ENCODE measurements around the gene PSEN1.
A peak's percentile ranks its signal among the peaks of the same experiment; 100 is the strongest.
"Not testable (repeated sequence)": the region's sequence is repeated elsewhere in the genome, so short reads cannot be mapped to it uniquely, and the experiment has no call there.

PSEN1 gene

DNA sequence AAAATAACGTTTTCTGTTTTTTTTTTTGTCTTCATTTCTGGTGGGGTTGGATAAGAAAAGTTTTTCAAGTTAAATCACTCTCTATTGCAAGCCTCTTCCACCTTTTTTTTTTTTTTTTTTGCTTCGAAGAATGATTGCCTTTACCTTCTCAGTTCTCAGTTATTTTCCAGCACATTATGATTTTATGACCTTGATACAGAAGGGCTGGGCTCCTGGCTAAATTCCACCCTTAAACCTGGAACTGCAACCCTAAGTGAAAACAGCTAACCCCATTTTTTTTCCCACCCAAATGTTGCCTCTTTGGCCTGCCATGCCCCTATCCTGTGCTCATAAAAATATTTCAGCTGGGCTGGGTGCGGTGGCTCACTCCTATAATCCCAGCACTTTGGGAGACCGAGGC, 31.4 kb downstream of the PSEN1 start:
- no peak for DNase-seq

DNA sequence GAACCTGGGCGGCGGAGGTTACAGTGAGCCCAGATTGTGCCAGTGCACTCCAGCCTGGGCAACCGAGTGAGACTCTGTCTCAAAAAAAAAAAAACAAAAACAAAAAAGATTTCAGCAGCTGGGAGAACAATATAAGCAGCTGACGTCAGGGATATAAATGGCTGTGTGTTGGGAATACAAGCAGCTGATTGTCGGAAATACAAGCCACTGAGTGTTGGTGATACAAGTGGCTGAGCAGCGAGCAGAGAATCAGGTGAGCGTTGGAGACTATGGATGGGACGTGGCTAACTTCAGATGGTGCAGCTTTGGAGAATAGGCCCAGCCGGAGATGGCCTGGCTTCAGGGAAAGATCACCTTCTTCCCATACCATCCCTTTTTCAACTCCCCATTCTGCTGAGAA, 32.0 kb downstream of the PSEN1 start:
- DNase-seq, result no peak

DNA sequence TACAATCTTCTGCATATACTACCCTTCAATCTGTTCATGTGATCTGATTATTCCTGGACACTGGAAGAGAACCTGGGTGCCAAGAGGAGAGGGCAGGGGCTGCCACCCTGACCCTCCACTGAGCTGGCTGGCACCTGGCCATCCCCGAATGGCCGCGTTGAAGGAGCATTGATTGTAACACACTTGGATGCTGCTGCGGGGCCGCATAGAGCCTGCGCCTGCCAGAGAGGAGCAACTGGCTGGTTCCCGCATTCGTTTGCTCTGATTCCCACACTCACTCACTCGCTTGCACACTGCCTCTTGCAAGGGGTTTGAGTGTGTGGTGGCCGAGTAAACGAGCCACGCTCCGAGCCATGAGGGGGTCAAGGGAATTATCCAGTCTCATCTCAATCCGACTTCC, 32.4 kb downstream of the PSEN1 start:
- DNase-seq, result no peak

DNA sequence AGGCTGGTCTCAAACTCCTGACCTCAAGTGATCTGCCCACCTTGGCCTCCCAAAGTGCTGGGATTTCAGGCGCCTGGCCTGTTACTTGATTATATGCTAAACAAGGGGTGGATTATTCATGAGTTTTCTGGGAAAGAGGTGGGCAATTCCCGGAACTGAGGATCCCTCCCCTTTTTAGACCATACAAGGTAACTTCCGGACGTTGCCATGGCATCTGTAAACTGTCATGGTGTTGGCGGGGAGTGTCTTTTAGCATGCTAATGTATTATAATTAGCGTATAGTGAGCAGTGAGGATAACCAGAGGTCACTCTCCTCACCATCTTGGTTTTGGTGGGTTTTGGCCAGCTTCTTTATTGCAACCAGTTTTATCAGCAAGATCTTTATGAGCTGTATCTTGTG, 33.5 kb downstream of the PSEN1 start:
- not testable (repeated sequence) for DNase-seq

DNA sequence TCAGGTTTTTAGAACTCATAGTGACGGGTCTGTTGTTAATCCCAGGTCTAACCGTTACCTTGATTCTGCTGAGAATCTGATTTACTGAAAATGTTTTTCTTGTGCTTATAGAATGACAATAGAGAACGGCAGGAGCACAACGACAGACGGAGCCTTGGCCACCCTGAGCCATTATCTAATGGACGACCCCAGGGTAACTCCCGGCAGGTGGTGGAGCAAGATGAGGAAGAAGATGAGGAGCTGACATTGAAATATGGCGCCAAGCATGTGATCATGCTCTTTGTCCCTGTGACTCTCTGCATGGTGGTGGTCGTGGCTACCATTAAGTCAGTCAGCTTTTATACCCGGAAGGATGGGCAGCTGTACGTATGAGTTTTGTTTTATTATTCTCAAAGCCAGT, 34.4 kb downstream of the PSEN1 start:
- DNase-seq, result no peak

DNA sequence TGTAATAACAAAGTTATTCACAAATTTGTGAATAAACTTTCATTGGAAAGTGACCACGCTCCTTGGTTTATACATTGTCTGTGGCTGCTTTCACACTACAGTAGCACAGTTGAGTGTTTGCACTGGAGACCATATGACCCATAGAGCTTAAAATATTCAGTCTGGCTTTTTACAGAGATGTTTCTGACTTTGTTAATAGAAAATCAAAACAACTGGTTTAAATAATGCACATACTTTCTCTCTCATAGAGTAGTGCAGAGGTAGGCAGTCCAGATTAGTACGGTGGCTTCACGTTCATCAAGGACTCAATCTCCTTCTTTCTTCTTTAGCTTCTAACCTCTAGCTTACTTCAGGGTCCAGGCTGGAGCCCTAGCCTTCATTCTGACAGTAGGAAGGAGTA, 36.2 kb downstream of the PSEN1 start:
- no peak for DNase-seq

DNA sequence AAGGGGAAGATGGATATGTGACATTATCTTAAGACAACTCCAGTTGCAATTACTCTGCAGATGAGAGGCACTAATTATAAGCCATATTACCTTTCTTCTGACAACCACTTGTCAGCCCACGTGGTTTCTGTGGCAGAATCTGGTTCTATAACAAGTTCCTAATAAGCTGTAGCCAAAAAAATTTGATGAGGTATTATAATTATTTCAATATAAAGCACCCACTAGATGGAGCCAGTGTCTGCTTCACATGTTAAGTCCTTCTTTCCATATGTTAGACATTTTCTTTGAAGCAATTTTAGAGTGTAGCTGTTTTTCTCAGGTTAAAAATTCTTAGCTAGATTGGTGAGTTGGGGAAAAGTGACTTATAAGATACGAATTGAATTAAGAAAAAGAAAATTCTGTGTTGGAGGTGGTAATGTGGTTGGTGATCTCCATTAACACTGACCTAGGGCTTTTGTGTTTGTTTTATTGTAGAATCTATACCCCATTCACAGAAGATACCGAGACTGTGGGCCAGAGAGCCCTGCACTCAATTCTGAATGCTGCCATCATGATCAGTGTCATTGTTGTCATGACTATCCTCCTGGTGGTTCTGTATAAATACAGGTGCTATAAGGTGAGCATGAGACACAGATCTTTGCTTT, 36.9 kb downstream of the PSEN1 start:
- DNase-seq, result peak; percentile 5

DNA sequence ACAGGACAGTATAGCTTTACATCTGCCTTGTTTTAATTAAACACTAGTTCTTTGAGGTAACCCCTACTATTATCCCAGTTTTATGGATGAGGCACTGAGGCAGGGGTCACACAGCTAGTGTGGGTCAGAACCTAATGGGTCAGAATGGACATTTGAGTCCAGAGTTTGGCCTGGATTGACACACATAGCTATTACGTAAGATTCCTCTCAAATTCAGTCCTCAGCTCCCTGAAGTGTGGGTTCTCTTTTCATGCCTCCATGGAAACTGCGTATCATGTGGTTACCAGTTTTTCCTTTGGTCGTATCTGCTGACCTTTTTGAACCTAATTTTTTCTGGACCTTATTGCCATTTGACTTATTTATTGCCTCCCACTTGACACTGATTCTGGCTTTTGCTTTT, 40.4 kb downstream of the PSEN1 start:
- no peak for DNase-seq

DNA sequence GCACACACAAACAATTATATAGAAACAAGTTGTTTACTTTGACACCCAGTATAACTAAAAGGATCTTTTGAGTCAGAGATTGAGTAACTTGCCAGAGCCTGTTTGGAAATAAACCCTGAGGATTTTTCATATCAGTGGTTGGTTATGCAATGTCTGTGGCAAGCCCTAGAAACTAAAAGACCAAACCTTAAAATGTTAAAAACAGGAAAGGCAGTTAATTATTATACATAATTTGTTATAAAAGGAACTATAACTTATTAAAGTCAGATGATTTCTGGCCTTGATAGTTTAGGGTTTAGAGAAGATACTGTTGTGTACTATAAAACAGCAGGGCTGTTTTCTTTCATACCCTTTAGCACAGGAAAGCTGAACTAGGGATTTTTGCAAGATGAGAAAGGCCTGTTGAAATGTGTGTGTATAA, 44.1 kb downstream of the PSEN1 start:
- DNase-seq, result no peak

DNA sequence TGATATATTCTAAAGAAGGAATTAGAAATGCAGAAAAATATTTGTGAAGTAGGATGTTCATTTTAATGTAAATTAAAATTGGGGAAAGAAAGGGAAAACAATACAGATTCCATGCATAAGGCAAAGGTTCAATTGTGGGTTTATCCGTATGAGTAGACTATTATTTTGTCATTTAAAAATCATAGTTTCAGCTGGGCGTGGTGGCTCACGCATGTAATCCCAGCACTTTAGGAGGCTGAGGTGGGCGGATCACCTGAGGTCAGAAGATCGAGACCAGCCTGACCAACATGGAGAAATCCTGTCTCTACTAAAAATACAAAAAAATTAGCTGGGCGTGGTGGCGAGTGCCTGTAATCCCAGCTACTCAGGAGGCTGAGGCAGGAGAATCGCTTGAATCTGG, 44.7 kb downstream of the PSEN1 start:
- DNase-seq, result not testable (repeated sequence)

DNA sequence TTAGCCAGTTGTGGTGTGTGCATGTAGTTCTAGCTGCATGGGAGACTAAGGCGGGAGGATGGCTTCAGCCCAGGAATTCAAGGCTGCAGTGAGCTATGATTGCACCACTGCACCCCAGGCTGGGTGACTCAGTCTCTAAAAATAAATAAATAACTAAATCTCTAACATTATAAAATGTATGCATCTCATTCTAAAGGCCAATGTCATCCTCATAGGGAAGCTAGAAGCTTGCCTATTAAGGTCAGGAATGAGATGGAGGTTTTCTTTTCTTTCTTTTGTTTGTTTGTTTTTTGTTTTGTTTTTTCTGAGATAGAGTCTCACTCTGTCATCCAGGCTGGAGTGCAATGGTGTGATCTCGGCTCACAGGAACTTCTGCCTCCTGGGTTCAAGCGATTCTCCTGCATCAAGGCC, 52.2 kb downstream of the PSEN1 start:
- DNase-seq, result no peak

DNA sequence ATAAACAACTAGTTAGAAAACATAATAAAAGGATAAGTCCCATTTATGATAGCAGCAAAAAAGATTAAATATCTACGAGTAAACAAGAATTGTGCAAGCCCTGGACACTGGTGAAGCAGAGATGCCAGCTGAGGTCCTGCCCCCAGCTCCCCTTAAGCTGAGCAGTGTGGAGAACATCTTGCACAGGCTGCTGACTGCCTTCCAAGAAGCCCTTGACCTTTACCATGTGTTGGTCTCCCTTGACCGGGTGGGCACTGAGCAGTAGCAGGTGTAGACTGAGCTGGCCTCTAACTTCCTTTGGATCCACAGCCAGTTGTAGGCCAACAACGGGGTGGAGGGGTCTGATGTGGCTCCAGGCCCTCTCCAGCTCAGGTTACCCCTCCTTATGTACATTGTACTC, 53.3 kb downstream of the PSEN1 start:
- DNase-seq, result no peak

DNA sequence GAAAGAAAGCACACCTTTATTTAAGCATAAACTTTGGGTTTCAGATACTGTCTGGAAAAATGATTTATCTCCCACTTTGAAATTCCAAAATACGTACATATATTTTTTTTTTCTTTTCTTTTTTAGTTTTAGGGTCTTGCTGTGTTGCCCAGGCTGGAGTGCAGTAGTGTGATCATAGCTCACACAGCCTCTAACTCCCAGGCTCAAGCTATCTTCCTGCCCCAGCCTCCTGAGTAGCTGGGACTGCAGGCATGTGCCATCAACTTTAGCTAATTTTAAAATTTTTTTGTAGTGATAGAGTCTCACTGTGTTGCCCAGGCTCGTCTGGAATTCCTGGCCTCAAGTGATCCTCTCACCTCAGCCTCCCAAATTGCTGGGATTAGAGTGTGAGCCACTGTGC, 55.1 kb downstream of the PSEN1 start:
- DNase-seq, result no peak

DNA sequence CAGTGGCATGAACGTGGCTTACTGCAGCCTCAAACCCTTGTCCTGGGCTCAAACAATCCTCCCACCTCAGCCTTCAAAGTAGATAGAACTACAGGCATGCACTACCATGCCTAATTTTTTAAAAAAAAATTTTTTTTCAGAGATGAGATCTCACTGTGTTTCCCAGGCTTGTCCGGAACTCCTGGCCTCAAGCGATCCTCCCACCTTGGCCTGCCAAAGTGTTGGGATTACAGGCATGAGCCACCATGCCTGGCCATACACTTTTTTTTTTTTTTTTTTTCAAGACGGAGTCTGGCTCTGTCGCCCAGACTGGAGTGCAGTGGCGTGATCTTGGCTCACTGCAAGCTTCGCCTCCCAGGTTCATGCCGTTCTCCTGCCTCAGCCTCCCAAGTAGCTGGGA, 58.0 kb downstream of the PSEN1 start:
- not testable (repeated sequence) for DNase-seq

DNA sequence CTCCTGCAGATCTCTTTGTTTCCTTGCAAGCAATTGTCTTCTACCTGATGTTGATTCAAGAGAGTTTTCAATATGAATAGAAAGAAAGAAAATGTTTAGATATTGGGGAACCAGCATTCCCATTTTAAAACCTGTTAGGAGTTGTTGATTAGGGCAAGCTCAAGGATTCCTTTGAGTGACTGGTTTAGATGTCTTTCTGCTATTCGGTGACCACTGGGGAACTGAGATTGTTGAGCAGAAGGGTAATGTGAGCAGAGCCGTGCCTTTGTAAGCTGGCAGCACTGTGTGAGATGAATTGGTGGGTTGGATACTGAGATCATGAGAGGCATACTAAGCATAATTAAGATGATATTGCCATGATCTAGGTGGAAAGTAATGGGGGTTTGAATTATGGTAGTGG, 61.9 kb downstream of the PSEN1 start:
- no peak for DNase-seq

DNA sequence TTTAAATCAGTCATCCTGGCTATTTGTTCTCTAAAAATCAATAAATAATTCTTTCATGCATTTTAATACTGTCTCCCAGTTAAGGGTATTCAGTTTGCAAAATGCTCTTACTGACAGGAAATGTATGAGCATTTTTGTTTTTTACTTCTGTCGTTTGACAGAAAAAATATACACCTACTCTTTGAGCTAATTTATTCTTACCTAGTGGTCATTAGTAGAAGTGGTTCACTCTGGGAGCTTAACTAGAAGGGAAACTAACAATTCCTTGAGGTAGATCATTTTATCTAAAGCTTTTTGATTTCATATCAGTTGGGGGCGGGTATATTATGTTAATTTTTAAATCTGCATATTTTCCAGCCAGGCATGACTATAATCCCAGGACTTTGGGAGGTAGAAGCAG, 67.2 kb downstream of the PSEN1 start:
- DNase-seq, result no peak

DNA sequence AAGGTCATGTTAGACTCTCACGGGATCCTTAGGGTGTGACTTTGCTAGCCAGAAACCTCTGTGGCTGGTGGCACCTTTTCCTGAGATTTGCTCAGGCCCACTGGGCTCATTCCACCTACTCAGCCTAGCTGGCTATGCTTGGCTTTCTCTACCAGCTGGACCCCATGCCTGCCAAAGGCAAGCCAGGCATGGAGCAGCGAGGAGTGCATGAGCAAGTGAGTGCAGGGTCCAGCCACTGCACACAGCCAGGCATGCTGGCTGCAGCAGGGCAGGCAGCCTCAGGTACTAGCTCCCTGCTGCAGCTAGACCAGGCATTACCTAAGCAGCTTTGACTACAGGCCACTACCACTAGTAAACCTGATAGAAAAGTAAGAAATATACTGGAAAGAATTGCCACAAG, 71.3 kb downstream of the PSEN1 start:
- DNase-seq, result no peak

DNA sequence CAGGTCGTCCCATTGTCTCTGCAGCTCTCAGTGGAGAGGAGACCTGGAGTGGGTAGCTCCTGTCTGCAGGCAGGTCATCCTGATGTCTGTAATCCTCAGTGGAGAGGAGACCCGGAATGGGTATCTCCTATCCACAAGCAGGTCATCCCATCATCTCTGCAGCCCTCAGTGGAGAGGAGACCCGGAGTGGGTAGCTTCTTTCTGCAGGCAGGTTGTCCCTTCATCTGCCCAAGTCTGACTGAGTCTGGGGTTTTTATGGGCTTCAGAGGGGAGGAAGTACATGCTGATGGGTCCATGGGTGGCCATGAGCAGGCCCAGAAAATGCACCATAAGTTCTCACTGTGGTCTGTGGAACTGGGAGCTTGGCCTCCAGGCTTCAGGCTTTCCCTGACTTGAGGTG, 72.1 kb downstream of the PSEN1 start:
- DNase-seq, result no peak

DNA sequence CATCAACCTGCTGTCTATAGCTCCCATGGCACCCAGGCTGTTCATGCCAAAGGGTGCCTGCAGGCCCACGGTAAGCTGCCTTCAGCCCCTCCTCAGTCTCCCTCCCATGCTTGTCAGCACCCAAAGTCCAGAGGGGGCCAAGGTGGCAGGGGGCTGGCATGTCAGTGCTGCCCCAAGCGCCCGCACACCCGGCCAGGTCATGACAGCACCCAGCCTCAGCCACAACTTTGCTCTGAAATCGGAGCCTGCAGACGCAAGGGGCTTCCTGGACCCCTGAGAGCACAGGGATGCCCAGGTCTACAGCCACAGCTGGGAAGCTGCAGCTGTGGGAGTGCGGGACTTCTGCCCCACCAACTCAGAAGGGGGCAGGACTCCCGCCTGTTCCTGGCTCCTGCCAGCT, 72.5 kb downstream of the PSEN1 start:
- DNase-seq, result no peak

DNA sequence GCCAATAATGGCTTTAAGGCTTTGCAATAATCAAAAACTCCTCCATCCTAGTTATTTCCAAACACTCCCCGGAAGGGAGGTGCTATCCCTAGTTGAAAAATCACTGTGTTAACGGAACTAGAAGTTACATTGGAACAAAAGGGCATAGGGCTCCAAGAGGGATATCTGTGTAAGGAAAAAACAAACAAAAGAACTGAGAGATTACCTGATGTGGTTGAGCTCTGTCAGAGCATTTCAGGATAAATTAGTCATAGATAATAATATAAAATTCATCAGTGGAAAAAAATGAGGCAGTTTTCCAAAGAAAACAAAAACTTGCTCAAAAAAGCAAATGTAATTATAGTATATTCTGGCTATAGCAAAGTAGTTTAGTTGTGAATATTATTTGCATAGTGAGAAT, 73.6 kb downstream of the PSEN1 start:
- no peak for DNase-seq

DNA sequence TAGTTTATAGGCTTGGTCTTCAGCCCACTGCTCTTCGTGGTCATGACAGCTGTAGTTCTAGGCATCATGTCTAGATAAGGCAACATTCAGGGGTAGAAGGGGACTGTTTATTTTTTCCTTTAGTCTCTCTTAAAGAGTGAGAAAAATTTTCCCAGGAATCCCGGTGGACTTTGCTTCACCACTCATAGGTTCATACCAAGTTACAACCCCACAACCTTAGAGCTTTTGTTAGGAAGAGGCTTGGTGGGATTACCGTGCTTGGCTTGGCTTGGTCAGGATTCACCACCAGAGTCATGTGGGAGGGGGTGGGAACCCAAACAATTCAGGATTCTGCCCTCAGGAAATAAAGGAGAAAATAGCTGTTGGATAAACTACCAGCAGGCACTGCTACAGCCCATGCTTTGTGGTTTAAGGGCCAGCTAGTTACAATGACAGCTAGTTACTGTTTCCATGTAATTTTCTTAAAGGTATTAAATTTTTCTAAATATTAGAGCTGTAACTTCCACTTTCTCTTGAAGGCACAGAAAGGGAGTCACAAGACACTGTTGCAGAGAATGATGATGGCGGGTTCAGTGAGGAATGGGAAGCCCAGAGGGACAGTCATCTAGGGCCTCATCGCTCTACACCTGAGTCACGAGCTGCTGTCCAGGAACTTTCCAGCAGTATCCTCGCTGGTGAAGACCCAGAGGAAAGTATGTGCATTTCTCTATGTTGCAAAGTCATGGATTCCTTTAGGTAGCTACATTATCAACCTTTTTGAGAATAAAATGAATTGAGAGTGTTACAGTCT, 75.1 kb downstream of the PSEN1 start:
- DNase-seq, result no peak

DNA sequence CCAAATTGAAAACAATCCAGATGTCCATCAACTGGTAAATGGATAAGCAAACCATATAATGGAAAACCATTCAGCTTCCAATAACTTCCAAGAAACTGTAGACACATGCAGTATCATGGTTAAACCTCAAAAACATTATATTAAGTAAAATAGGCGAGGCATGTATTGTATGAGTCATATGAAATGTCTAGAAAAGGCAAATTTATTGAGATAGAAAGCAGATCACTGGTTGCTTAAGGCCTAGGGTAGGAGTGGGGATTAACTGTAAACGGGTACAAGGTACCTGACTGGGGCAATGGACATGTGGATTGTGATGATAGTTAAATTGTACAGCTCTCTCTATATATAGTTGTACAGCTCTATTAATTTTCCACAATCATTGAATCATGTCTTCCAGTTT, 79.7 kb downstream of the PSEN1 start:
- no peak for DNase-seq

DNA sequence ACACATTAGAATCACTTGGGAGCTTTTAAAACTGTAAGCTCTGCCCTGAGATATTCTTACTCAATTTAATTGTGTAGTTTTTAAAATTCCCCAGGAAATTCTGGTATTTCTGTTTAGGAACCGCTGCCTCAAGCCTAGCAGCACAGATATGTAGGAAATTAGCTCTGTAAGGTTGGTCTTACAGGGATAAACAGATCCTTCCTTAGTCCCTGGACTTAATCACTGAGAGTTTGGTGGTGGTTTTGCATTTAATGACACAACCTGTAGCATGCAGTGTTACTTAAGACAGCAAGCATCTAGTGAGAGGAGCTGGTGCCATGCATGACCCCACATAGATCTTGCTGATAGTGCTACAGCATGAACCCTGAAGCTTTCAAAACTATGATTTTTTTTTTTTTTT, 81.1 kb downstream of the PSEN1 start:
- DNase-seq, result no peak

DNA sequence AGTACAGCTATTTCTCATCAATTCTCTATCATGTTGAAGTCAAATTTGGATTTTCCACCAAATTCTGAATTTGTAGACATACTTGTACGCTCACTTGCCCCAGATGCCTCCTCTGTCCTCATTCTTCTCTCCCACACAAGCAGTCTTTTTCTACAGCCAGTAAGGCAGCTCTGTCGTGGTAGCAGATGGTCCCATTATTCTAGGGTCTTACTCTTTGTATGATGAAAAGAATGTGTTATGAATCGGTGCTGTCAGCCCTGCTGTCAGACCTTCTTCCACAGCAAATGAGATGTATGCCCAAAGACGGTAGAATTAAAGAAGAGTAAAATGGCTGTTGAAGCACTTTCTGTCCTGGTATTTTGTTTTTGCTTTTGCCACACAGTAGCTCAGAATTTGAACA, 83.8 kb downstream of the PSEN1 start:
- no peak for DNase-seq

DNA sequence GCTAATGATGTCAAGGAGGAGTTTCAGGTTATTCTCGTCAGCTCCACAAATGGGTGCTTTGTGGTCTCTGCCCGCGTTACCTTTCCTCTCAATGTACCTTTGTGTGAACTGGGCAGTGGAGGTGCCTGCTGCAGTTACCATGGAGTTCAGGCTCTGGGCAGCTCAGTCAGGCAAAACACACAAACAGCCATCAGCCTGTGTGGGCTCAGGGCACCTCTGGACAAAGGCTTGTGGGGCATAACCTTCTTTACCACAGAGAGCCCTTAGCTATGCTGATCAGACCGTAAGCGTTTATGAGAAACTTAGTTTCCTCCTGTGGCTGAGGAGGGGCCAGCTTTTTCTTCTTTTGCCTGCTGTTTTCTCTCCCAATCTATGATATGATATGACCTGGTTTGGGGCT, 84.3 kb downstream of the PSEN1 start:
- DNase-seq, result no peak
